HepG2 (cell line): Measurements from ENCODE around the gene MYH16. TPM values are rescaled to one million over a fixed set of nuclear protein-coding genes. Genes with fewer than 3 reads are reported as not detected.
A peak's percentile ranks its signal among the peaks of the same experiment; 100 is the strongest.

Experiments
- CEBPG ChIP-seq: IDR thresholded peaks from 2 replicates; pipeline ENCODE4 v1.6.1; 2016
- EZH2 ChIP-seq: conservative IDR thresholded peaks from 2 replicates; pipeline ENCODE4 v1.6.1; 2012; ENCODE audit warnings: mild to moderate bottlenecking, low read depth, low read length, moderate library complexity
- HOXA3 ChIP-seq: sonication (generic); formaldehyde crosslinking; IDR thresholded peaks from 2 replicates; pipeline ENCODE4 v1.5.0; 2020; ENCODE audit warnings: missing genetic modification reagents
- KAT8 ChIP-seq: IDR thresholded peaks from 2 replicates; pipeline ENCODE4 v1.6.1; 2016; ENCODE audit warnings: missing genetic modification reagents, missing compliant biosample characterization
- LCORL ChIP-seq, 2 experiments: fragments of 450-650 bp in 1 of 2; sonication (generic) in 1 of 2; formaldehyde crosslinking in 1 of 2; IDR thresholded peaks; 2 replicates each; pipeline versions ENCODE4 v1.5.0 to v1.6.1; 2017 to 2020; ENCODE audit warnings: antibody characterized with exemption in 1 of 2, missing genetic modification reagents in 1 of 2
- RAD21 ChIP-seq: fragments of 450-650 bp; formaldehyde crosslinking; IDR thresholded peaks from 2 replicates; pipeline ENCODE4 v1.5.0; 2020; ENCODE audit warnings: mild to moderate bottlenecking
- RARG ChIP-seq: sonication (generic); formaldehyde crosslinking; IDR thresholded peaks from 2 replicates; pipeline ENCODE4 v1.4.0; 2020; ENCODE audit warnings: low read depth, mild to moderate bottlenecking, missing genetic modification reagents
- SMAD3 ChIP-seq: sonication (generic); formaldehyde crosslinking; IDR thresholded peaks from 2 replicates; pipeline ENCODE4 v1.4.0; 2020; ENCODE audit warnings: missing genetic modification reagents
- SMARCC2 ChIP-seq: fragments of 450-650 bp; IDR thresholded peaks from 2 replicates; pipeline ENCODE4 v1.6.1; 2017; ENCODE audit warnings: antibody characterized with exemption, mild to moderate bottlenecking
- SRSF1 ChIP-seq: fragments of 200-400 bp; formaldehyde crosslinking; optimal IDR thresholded peaks from 2 replicates; pipeline ENCODE3; 2017; ENCODE audit warnings: mild to moderate bottlenecking, low read depth, low read length, moderate library complexity
- ZBTB3 ChIP-seq: sonication (generic); formaldehyde crosslinking; IDR thresholded peaks from 2 replicates; pipeline ENCODE4 v1.4.0; 2020; ENCODE audit warnings: low read depth, mild to moderate bottlenecking, moderate library complexity, missing genetic modification reagents, borderline replicate concordance
- ZBTB7B ChIP-seq: sonication (generic); formaldehyde crosslinking; IDR thresholded peaks from 2 replicates; pipeline ENCODE4 v1.4.0; 2020; ENCODE audit warnings: missing genetic modification reagents
- ZNF12 ChIP-seq: sonication (generic); formaldehyde crosslinking; IDR thresholded peaks from 2 replicates; pipeline ENCODE4 v1.5.0; 2020; ENCODE audit warnings: missing genetic modification reagents
- ZNF564 ChIP-seq: sonication (generic); formaldehyde crosslinking; IDR thresholded peaks from 2 replicates; pipeline ENCODE4 v1.8.1; 2023; ENCODE audit warnings: mild to moderate bottlenecking, missing genetic modification reagents
- ZNF720 ChIP-seq: sonication (generic); formaldehyde crosslinking; IDR thresholded peaks from 2 replicates; pipeline ENCODE4 v1.4.0; 2020; ENCODE audit warnings: missing genetic modification reagents
- ZNF879 ChIP-seq: sonication (generic); formaldehyde crosslinking; IDR thresholded peaks from 2 replicates; pipeline ENCODE4 v1.8.1; 2023; ENCODE audit warnings: missing genetic modification reagents
- polyA plus RNA-seq, 8 experiments: library from polyadenylated mRNA; depleted of rRNA in 3 of 8; stranded (reverse) in 7 of 8; unstranded in 1 of 8; fragments of >200 nt; fragmentation: Illumina TruSeq in 4 of 8; extraction: Trizol in 4 of 8; gene quantifications; 2 replicates each; pipeline versions ENCODE4 v1.2.1 to v1.2.3, GENCODE V29; 2011 to 2016; ENCODE audit warnings: low read depth in 4 of 8, missing spikeins in 1 of 8, mixed read lengths in 1 of 8; ENCODE audit not compliant: insufficient read depth in 1 of 8
- total RNA-seq, 5 experiments: library from RNA; depleted of rRNA; stranded (reverse); fragments of >200 nt; fragmentation: Illumina TruSeq; extraction: Trizol; gene quantifications; 2 replicates each; pipeline ENCODE4 v1.2.3, GENCODE V29; 2016; ENCODE audit warnings: low read depth in 1 of 5
- TF ChIP-seq, protein P1 (sequence below): sonication (generic); formaldehyde crosslinking; conservative IDR thresholded peaks from 2 replicates; pipeline ENCODE4 v1.8.0; 2022; ENCODE audit warnings: missing genetic modification reagents
- TF ChIP-seq, protein P2 (sequence below): sonication (generic); formaldehyde crosslinking; IDR thresholded peaks from 2 replicates; pipeline ENCODE4 v1.5.0; 2020; ENCODE audit warnings: mild to moderate bottlenecking, missing genetic modification reagents
- TF ChIP-seq, protein P3 (sequence below): sonication (generic); formaldehyde crosslinking; IDR thresholded peaks from 2 replicates; pipeline ENCODE4 v1.4.0; 2020; ENCODE audit warnings: missing genetic modification reagents
- TF ChIP-seq, protein P4 (sequence below): sonication (generic); formaldehyde crosslinking; IDR thresholded peaks from 2 replicates; pipeline ENCODE4 v1.5.0; 2020; ENCODE audit warnings: missing genetic modification reagents
- TF ChIP-seq, protein P5 (sequence below): sonication (generic); formaldehyde crosslinking; IDR thresholded peaks from 2 replicates; pipeline ENCODE4 v1.4.0; 2020; ENCODE audit warnings: missing genetic modification reagents
- TF ChIP-seq, protein P6 (sequence below): sonication (generic); formaldehyde crosslinking; IDR thresholded peaks from 2 replicates; pipeline ENCODE4 v1.5.0; 2020; ENCODE audit warnings: mild to moderate bottlenecking, low read depth, missing genetic modification reagents, borderline replicate concordance

MYH16 gene
- total and polyA plus RNA-seq, 2 of the 13 experiments (the other 11 are each of a cell fraction or from before 2014, with no cell fraction given), result 0.05 to 0.15 TPM

DNA sequence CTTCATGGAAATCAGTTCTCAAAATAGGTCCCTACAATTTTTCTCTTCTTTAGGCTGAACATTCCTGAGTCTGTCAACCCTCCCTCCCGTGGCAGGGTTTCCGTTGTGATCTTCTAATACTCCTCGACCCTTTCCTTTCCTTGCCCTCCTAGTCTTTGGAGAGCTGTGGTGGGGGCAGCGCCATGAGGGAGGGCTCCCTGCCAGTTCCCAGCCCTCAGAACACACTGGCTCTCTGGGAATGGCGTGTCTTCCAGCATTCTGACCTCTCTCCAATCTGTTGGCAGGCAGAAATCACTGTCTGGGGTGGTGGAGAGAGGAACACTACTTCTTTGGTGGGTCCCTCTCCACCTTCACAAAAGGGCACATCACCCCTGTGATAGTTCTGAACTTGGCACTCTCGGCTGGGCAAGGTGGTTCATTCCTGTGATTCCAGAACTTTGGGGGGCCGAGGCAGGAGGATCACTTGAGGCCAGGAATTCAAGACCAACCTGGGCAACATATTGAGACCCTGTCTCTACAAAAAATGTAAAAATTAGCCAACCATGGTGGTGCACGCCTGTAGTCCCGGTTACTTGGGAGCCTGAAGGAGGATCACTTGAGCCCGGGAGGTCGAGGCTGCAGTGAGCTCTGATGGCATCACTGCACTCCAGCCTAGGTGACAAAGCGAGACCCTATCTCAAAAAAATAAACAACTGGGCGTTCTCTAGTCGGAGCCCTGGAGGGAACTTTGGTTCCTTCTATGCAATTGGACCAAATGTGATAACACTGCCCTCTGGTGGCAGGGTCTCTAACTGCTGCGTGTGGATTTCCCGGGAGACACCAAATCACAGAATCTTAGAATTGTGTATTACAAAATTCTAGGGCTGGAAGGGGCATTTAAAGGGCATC is 39.9 kb downstream of the MYH16 start (continued):
- TF ChIP-seq, protein P1, sequence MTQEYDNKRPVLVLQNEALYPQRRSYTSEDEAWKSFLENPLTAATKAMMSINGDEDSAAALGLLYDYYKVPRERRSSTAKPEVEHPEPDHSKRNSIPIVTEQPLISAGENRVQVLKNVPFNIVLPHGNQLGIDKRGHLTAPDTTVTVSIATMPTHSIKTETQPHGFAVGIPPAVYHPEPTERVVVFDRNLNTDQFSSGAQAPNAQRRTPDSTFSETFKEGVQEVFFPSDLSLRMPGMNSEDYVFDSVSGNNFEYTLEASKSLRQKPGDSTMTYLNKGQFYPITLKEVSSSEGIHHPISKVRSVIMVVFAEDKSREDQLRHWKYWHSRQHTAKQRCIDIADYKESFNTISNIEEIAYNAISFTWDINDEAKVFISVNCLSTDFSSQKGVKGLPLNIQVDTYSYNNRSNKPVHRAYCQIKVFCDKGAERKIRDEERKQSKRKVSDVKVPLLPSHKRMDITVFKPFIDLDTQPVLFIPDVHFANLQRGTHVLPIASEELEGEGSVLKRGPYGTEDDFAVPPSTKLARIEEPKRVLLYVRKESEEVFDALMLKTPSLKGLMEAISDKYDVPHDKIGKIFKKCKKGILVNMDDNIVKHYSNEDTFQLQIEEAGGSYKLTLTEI (CRISPR knock-in tag), result no peak
- TF ChIP-seq SMAD3 (CRISPR knock-in tag) (0 out of 2 replicates have a peak, but pooled peaks have one; percentile 25), ZNF879 (no peak), HOXA3 (CRISPR knock-in tag) (no peak), EZH2 (no peak), ZBTB7B (CRISPR knock-in tag) (no peak), KAT8 (0 out of 2 replicates have a peak, but pooled peaks have one; percentile 26), ZNF564 (CRISPR knock-in tag) (no peak), RARG (no peak), ZNF12 (no peak), SMARCC2 (no peak), LCORL (IDR thresholded peaks at IDR 0.05) (no peak), LCORL (CRISPR knock-in tag; IDR thresholded peaks at IDR 0.05) (0 out of 2 replicates have a peak, but pooled peaks have one; percentile 19), RAD21 (peak; percentile 82), SRSF1 (no peak), ZBTB3 (CRISPR knock-in tag) (no peak), CEBPG (CRISPR knock-in tag) (0 out of 2 replicates have a peak, but pooled peaks have one; percentile 10), ZNF720 (no peak)
- TF ChIP-seq, protein P2, sequence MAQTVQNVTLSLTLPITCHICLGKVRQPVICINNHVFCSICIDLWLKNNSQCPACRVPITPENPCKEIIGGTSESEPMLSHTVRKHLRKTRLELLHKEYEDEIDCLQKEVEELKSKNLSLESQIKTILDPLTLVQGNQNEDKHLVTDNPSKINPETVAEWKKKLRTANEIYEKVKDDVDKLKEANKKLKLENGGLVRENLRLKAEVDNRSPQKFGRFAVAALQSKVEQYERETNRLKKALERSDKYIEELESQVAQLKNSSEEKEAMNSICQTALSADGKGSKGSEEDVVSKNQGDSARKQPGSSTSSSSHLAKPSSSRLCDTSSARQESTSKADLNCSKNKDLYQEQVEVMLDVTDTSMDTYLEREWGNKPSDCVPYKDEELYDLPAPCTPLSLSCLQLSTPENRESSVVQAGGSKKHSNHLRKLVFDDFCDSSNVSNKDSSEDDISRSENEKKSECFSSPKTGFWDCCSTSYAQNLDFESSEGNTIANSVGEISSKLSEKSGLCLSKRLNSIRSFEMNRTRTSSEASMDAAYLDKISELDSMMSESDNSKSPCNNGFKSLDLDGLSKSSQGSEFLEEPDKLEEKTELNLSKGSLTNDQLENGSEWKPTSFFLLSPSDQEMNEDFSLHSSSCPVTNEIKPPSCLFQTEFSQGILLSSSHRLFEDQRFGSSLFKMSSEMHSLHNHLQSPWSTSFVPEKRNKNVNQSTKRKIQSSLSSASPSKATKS (CRISPR knock-in tag), result no peak
- TF ChIP-seq, protein P3, sequence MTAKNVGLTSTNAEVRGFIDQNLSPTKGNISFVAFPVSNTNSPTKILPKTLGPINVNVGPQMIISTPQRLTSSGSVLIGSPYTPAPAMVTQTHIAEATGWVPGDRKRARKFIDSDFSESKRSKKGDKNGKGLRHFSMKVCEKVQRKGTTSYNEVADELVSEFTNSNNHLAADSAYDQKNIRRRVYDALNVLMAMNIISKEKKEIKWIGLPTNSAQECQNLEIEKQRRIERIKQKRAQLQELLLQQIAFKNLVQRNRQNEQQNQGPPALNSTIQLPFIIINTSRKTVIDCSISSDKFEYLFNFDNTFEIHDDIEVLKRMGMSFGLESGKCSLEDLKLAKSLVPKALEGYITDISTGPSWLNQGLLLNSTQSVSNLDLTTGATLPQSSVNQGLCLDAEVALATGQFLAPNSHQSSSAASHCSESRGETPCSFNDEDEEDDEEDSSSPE (CRISPR knock-in tag), result no peak
- TF ChIP-seq, protein P4, sequence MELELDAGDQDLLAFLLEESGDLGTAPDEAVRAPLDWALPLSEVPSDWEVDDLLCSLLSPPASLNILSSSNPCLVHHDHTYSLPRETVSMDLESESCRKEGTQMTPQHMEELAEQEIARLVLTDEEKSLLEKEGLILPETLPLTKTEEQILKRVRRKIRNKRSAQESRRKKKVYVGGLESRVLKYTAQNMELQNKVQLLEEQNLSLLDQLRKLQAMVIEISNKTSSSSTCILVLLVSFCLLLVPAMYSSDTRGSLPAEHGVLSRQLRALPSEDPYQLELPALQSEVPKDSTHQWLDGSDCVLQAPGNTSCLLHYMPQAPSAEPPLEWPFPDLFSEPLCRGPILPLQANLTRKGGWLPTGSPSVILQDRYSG (CRISPR knock-in tag), result no peak
- TF ChIP-seq, protein P5, sequence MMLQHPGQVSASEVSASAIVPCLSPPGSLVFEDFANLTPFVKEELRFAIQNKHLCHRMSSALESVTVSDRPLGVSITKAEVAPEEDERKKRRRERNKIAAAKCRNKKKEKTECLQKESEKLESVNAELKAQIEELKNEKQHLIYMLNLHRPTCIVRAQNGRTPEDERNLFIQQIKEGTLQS, result no peak
- TF ChIP-seq, protein P6, sequence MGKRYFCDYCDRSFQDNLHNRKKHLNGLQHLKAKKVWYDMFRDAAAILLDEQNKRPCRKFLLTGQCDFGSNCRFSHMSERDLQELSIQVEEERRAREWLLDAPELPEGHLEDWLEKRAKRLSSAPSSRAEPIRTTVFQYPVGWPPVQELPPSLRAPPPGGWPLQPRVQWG (CRISPR knock-in tag), result no peak
